ENCODE measurements around the gene PCK2. TPM values are rescaled to one million over a fixed set of nuclear protein-coding genes. Genes with fewer than 3 reads are reported as not detected.

PCK2 gene
- total RNA-seq, 1 donor, result 13.0 TPM

GRCh38 chr14:24083462-24083861 is 10.6 kb upstream of the PCK2 start:
- no peak for DNase-seq (ENCODE audit: low read depth)
- H3K4me3 ChIP-seq (ENCODE audit: low read depth, low read length), result no peak overlapping the region
- no peak for TF ChIP-seq CTCF (IDR thresholded peaks at IDR 0.05; ENCODE audit: insufficient read depth, low read depth, low read length)

- DNase-seq (ENCODE audit: low read depth), result no peak
Measured at GRCh38 chr14:24084440-24084839, 9.7 kb upstream of the PCK2 start.

GRCh38 chr14:24085215-24085614 is 8.9 kb upstream of the PCK2 start:
- H3K4me3 ChIP-seq (ENCODE audit: low read depth, low read length), result no peak overlapping the region
- no peak for TF ChIP-seq CTCF (IDR thresholded peaks at IDR 0.05; ENCODE audit: insufficient read depth, low read depth, low read length)
- no peak for DNase-seq (ENCODE audit: low read depth)

More at GRCh38 chr14:24084440-24084839, 9.7 kb upstream of the PCK2 start:
- H3K4me3 ChIP-seq (ENCODE audit: low read depth, low read length), result no peak overlapping the region
- TF ChIP-seq CTCF (IDR thresholded peaks at IDR 0.05; ENCODE audit: insufficient read depth, low read depth, low read length), result no peak

- no peak overlapping the region for H3K4me3 ChIP-seq (ENCODE audit: low read depth, low read length)
- TF ChIP-seq CTCF (IDR thresholded peaks at IDR 0.05; ENCODE audit: insufficient read depth, low read depth, low read length), result no peak
- no peak for DNase-seq (ENCODE audit: low read depth)
Measured at GRCh38 chr14:24086193-24086955, 7.7 kb upstream of the PCK2 start.

GRCh38 chr14:24087004-24087403 is 7.1 kb upstream of the PCK2 start:
- no peak for DNase-seq (ENCODE audit: low read depth)
- no peak overlapping the region for H3K4me3 ChIP-seq (ENCODE audit: low read depth, low read length)
- no peak for TF ChIP-seq CTCF (IDR thresholded peaks at IDR 0.05; ENCODE audit: insufficient read depth, low read depth, low read length)

- H3K4me3 ChIP-seq (ENCODE audit: low read depth, low read length), result no peak overlapping the region
- TF ChIP-seq CTCF (IDR thresholded peaks at IDR 0.05; ENCODE audit: insufficient read depth, low read depth, low read length), result no peak
- DNase-seq (ENCODE audit: low read depth), result no peak
Measured at GRCh38 chr14:24088095-24088494, 6.0 kb upstream of the PCK2 start.

GRCh38 chr14:24089890-24090289 is 4.2 kb upstream of the PCK2 start:
- no peak for DNase-seq (ENCODE audit: low read depth)
- H3K4me3 ChIP-seq (ENCODE audit: low read depth, low read length), result no peak overlapping the region
- no peak for TF ChIP-seq CTCF (IDR thresholded peaks at IDR 0.05; ENCODE audit: insufficient read depth, low read depth, low read length)

All from fibroblast of villous mesenchyme (primary cell).